Stimulated activated effector memory CD8-positive, alpha-beta T cell treated with anti-CD3 and anti-CD28 coated beads, Interleukin-12 subunit alpha, Interleukin-12 subunit beta, amount 100 ng/mL, for 72 hours (primary cell): Measurements from ENCODE around the gene EMILIN1.

Source experiments
- ATAC-seq: fragments of 150-1000 bp; cut with Tn5 transposase; 2 replicates; pipeline ENCODE4 v1.10.0; 2021
- DNase-seq, 2 donors: peaks; one replicate each; pipeline ENCODE4 v3.0.0; 2021 to 2022; ENCODE audit warnings: low spot score in 2 of 2
- H3K27ac Mint-ChIP-seq: one replicate; pipeline ENCODE4 v1.8.0; 2022; ENCODE audit warnings: mild to moderate bottlenecking, mixed read lengths
- H3K36me3 Mint-ChIP-seq: one replicate; pipeline ENCODE4 v1.8.0; 2022; ENCODE audit warnings: mild to moderate bottlenecking, mixed read lengths
- H3K4me1 Mint-ChIP-seq: one replicate; pipeline ENCODE4 v1.8.0; 2022; ENCODE audit warnings: mixed read lengths
- H3K4me3 Mint-ChIP-seq: one replicate; pipeline ENCODE4 v1.8.0; 2022; ENCODE audit warnings: mild to moderate bottlenecking, mixed read lengths
- H3K9me3 Mint-ChIP-seq: one replicate; pipeline ENCODE4 v1.8.0; 2022; ENCODE audit warnings: mixed read lengths

Gene EMILIN1

DNA sequence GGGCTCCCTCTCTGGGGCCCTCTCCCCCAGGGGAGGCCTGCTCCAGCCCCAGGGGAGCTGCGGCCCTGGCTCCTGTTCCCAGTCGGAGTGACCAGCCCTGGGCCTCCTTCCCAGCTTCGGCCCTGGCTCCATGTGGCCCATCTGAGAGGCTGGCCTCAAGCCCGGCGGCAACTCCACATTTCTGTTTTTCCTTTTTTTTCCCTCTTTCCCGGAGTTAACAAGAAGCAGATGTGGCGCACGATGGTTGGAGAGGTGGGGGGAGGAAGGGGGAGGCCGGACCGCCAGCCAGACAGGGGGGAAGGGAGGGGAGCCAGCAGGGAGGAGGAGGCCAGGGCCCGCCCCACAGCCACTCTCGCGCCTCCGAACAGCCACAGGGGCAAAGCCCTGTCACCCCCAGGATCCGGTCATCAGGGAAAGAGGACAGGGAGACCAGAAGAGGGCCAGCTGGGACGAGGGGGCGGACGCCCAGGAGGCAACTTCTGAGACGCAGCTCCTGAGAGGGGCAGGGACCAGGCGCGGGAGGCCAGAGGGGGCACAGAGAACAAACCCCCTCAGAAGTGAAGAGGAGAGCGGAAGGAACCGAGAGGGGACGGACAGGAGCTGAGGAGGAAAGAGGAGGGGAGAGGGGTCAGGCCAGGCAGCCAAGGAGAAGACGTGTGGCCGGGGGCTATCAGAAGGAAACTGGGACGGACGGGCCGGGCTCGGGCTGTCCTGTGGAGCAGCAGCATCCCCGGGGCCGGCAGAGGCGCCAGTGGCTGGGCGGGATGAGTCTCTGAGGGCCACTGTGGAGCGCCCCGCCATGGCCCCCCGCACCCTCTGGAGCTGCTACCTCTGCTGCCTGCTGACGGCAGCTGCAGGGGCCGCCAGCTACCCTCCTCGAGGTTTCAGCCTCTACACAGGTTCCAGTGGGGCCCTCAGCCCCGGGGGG, at the start of gene EMILIN1:
TSS of gene EMILIN1 (plus strand) at position 349 of the 928 bp plus-strand sequence. CDS start at position 800, 451 bp downstream.
- peaks cover 58% of the 10 kb centered on the region for H3K4me1 Mint-ChIP-seq

DNA sequence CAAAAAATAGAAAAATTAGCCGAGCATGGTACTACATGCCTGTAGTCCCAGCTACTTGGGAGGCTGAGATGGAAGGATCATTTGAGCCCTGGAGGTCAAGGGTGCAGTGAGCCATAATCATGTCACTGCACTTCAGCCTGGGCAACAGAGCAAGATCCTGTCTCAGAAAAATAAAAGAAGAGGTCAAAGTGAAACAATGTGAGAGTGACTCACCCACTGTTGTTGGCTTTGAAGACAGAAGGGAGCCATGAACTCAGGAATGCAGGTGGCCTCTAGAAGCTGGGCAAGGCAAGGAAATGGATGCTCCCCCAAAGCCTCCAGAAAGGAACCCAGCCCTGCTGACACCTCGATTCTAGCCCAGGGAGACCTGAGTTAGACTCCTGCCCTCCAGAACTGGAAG, 49.4 kb upstream of the EMILIN1 start:
- Mint-ChIP-seq H3K4me3 (no peak overlapping the region), H3K9me3 (no peaks in the 10 kb centered on the region), H3K4me1 (peaks cover 54% of the 10 kb centered on the region), H3K36me3 (peaks cover 19% of the 10 kb centered on the region), H3K27ac (peak overlapping the region; percentile 24)
- ATAC-seq (no peak), DNase-seq (no peak)

More for the DNA sequence above, at the start of gene EMILIN1:
- H3K9me3 Mint-ChIP-seq: no peaks in the 10 kb centered on the region
- ATAC-seq (no peak), DNase-seq (no peak)
- H3K27ac Mint-ChIP-seq: peak within 1 kb of the TSS; percentile 71
- H3K36me3 Mint-ChIP-seq: peaks cover 11% of the 10 kb centered on the region
- H3K4me3 Mint-ChIP-seq: no peak within 1 kb of the TSS

DNA sequence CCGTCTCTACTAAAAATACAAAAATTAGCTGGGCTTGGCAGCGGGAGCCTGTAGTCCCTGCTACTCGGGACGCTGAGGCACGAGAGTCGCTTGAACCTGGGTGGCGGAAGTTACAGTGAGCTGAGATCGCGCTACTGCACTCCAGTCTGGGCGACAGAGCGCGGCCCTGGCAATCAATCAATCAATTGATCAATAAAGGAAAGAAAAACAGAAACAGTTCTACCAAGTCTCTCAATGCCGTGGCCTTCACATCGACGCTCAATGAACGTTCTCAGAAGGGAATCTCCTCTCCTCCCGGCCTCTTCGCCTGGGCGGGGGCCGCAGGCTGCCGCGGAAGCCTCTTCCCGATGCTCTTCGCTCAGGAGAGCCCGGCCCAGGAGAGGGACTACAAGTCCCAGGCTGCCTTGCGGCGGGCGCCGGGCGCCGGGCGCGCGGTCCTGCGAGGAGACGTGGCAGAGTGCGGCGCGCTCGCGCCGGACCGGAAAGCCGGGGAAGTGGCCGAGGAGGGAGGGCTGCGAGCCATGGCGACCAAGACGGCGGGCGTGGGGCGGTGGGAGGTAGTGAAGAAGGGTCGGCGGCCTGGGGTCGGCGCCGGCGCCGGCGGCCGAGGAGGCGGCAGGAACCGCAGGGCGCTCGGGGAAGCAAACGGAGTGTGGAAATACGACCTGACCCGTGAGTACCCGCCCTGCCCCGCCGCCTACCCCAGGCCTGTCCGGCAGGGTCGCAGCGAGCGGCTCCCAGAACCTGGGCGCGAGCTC, 45.7 kb upstream of the EMILIN1 start, which contains the start of gene TMEM214:
TSS of gene TMEM214 (plus strand) at position 471 of the 758 bp plus-strand sequence. CDS start at position 522, 51 bp downstream.
- H3K4me1 Mint-ChIP-seq: peaks cover 73% of the 10 kb centered on the region
- no peaks in the 10 kb centered on the region for H3K9me3 Mint-ChIP-seq
- ATAC-seq: peak; percentile 99
- peaks cover 55% of the 10 kb centered on the region for H3K36me3 Mint-ChIP-seq
- peak; percentile 74 to 89 for DNase-seq
- peak within 1 kb of the TSS; percentile 94 for H3K27ac Mint-ChIP-seq
- peak within 1 kb of the TSS; percentile 87 for H3K4me3 Mint-ChIP-seq

DNA sequence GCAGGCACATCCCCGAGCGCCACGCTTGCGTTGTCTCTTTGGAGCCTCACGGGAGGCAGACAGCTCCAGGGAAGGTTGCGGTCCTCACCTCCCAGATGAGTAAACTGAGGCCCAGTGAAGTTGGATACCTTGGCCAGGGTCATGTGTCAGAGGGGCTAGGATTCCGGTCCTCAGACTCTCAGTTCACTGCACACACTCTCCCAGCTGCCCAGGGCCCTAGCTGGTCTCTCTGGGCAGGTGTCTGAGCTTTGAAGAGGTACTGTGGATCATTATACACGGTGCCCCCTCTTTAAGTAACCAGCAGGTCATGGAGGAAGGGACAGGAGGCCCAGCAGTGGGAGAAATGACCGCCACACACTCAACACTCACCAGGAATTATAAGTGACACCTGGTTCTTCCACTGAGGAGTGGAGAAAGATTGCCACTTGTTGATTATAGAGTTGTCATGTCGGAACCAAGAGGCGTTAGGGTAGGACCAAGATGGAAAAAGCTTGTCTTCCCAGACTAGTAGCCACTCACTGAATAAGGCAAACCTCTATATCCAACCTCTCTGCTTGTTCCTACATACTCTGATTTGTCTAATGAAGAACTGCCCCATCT, 45.1 kb upstream of the EMILIN1 start:
- peaks cover 67% of the 10 kb centered on the region for H3K4me1 Mint-ChIP-seq
- H3K9me3 Mint-ChIP-seq: no peaks in the 10 kb centered on the region
- H3K27ac Mint-ChIP-seq: peak overlapping the region; percentile 94
- H3K4me3 Mint-ChIP-seq: peak overlapping the region; percentile 87
- H3K36me3 Mint-ChIP-seq: peaks cover 58% of the 10 kb centered on the region
- DNase-seq (no peak), ATAC-seq (peak; percentile 27)

DNA sequence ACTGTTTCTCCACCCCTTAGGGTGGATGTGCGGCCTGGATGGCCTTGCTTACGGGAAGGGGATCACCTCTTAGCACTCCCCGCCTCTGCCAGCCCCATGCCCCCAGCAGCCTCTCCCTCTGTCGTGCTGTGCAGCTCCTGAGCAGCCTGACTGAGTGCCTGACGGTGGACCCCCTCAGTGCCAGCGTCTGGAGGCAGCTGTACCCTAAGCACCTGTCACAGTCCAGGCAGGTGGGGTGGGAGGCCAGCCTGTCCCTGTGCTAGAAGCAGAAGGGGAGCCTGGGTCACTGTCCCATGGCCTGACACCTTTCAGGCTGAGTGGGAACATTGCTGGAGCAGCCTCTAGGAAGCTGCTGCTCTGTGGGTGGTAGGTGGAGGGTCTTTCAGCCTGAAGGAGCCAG, 40.4 kb upstream of the EMILIN1 start:
- ATAC-seq: no peak
- Mint-ChIP-seq H3K4me3 (no peak overlapping the region), H3K27ac (peak overlapping the region; percentile 67), H3K36me3 (peaks cover 97% of the 10 kb centered on the region), H3K9me3 (no peaks in the 10 kb centered on the region), H3K4me1 (peaks cover 47% of the 10 kb centered on the region)
- DNase-seq: no peak

DNA sequence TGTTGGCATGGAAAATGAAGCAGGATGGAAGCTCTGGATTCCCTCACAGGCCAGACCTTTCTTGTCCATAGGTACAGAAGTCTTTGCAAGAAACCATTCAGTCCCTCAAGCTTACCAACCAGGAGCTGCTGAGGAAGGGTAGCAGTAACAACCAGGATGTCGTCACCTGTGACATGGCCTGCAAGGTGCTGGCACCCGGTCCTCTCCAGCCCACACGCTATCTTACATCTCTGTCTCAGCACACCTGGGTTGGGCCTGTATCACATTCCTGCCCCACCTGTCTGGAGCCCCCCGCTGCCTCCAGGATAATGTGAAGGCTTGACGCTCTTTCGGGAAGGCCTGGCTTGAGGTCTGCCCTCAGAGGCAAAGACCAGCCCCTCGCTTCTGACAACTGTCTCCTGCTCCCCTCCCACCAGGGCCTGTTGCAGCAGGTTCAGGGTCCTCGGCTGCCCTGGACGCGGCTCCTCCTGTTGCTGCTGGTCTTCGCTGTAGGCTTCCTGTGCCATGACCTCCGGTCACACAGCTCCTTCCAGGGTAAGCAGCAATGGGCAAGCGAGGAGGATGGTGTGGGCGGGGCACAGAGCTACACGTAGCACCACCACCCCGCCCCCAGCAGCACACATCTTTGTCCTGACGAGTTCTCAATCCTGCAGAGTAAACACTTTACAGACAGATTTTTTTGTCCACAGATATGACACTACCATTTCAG, 39.6 kb upstream of the EMILIN1 start:
- DNase-seq: no peak
- no peak for ATAC-seq
- Mint-ChIP-seq H3K27ac (peak overlapping the region; percentile 67), H3K9me3 (no peaks in the 10 kb centered on the region), H3K4me1 (peaks cover 42% of the 10 kb centered on the region), H3K36me3 (peaks cover 91% of the 10 kb centered on the region), H3K4me3 (no peak overlapping the region)

DNA sequence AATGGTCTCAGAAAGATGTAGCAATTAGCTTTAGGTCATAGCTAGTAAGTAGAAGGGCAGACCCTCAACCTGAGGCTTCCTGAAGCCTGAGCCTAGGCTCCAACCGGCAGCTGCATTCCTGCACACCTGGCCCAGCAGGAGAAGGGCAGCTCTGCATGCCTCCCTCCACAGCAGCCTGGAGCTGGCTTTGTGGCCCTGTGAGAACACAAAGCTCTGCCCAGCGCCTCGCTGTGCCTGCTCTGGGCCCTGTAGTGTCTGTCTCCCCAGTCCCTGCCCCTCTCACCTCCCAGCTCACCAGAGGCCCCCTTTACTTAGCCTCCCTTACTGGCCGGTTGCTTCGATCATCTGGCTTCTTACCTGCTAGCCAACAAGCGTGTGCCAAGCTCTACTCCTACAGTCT, 39.0 kb upstream of the EMILIN1 start:
- no peak overlapping the region for H3K4me3 Mint-ChIP-seq

DNA sequence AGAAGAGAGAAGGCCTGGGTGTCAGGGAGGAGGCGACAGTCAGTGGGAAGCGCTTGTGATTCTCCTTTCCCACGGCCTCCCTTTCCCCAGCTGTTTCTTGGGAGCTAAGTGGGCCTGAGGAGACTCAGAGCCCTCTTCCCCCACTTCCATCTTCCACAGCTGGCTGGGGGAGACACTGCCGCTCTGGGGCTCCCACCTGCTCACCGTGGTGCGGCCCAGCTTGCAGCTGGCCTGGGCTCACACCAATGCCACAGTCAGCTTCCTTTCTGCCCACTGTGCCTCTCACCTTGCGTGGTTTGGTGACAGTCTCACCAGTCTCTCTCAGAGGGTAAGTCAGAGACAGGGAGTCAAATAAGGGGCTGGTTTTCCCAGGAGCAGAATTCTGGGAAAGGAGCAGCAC, 38.5 kb upstream of the EMILIN1 start:
- ATAC-seq: no peak
- Mint-ChIP-seq H3K4me3 (no peak overlapping the region), H3K9me3 (no peaks in the 10 kb centered on the region), H3K27ac (no peak overlapping the region), H3K36me3 (peaks cover 91% of the 10 kb centered on the region), H3K4me1 (peaks cover 33% of the 10 kb centered on the region)
- DNase-seq: no peak

More for the DNA sequence above, 39.0 kb upstream of the EMILIN1 start:
- no peak overlapping the region for H3K27ac Mint-ChIP-seq
- H3K36me3 Mint-ChIP-seq: peaks cover 91% of the 10 kb centered on the region
- H3K9me3 Mint-ChIP-seq: no peaks in the 10 kb centered on the region
- ATAC-seq (no peak), DNase-seq (no peak)
- peaks cover 36% of the 10 kb centered on the region for H3K4me1 Mint-ChIP-seq

DNA sequence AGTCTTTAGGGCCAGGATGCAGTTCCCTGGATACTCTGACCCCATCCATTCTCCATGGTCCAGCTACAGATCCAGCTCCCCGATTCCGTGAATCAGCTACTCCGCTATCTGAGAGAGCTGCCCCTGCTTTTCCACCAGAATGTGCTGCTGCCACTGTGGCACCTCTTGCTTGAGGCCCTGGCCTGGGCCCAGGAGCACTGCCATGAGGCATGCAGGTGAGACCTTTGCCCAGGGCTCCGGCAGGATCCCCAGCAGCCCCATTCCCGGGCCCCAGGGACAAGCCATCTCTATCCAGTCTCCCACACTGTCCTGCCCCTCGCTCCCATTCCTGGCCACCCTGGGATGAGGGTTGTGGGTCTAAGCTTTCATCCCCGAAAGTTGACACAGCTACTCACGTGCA, 38.1 kb upstream of the EMILIN1 start:
- Mint-ChIP-seq H3K27ac (peak overlapping the region; percentile 87), H3K4me3 (no peak overlapping the region), H3K9me3 (no peaks in the 10 kb centered on the region), H3K4me1 (peaks cover 29% of the 10 kb centered on the region), H3K36me3 (peaks cover 91% of the 10 kb centered on the region)
- DNase-seq (no peak), ATAC-seq (no peak)

DNA sequence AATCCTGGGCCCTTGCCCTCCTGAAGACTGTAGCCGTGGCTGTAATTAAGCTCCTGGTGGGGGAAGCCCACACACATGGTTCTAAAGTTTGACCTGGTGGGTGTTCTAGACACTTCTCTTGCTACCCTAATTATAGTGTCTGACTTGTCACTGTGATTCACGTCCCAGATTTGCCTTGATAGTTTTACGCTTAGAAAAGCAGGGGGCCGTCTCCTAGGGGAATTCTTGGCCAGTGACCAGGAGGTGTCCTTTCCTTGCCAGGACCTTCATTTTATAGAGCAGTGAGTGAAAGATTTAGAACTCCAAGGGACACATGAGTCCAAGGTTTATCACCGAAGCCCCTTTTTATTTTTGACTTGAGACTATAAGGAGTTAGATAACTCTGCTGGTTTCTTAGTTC, 36.7 kb upstream of the EMILIN1 start:
- H3K36me3 Mint-ChIP-seq: peaks cover 85% of the 10 kb centered on the region
- peaks cover 16% of the 10 kb centered on the region for H3K4me1 Mint-ChIP-seq
- no peak for ATAC-seq
- H3K4me3 Mint-ChIP-seq: no peak overlapping the region
- no peak for DNase-seq
- peak overlapping the region; percentile 87 for H3K27ac Mint-ChIP-seq
- no peaks in the 10 kb centered on the region for H3K9me3 Mint-ChIP-seq

DNA sequence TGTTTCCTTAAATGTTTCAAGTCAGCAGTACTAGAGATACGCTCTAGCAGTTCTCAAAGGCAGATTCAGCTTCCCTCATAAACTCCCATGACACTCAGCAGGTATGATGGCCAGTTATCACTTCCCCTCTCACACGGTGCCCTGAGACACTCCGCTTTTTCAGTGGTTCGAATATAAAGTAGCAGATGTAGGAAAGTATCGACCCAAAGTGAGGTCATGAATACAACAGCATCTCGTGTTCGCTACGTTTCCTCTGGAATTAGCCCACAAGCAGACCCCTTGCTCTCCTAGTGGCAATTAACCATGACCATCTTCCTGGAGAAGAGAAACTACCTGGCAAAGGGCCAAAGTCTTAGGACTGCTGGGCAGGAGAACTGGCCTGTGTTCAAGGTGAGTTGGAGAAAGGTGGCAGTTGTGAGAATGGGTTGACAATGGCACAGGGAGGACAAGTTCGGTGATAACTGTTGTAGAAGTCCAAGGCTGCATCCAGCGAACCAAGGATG, 36.2 kb upstream of the EMILIN1 start:
- Mint-ChIP-seq H3K27ac (peak overlapping the region; percentile 87), H3K9me3 (no peaks in the 10 kb centered on the region), H3K36me3 (peaks cover 80% of the 10 kb centered on the region), H3K4me3 (no peak overlapping the region), H3K4me1 (peaks cover 16% of the 10 kb centered on the region)
- ATAC-seq (no peak), DNase-seq (no peak)

DNA sequence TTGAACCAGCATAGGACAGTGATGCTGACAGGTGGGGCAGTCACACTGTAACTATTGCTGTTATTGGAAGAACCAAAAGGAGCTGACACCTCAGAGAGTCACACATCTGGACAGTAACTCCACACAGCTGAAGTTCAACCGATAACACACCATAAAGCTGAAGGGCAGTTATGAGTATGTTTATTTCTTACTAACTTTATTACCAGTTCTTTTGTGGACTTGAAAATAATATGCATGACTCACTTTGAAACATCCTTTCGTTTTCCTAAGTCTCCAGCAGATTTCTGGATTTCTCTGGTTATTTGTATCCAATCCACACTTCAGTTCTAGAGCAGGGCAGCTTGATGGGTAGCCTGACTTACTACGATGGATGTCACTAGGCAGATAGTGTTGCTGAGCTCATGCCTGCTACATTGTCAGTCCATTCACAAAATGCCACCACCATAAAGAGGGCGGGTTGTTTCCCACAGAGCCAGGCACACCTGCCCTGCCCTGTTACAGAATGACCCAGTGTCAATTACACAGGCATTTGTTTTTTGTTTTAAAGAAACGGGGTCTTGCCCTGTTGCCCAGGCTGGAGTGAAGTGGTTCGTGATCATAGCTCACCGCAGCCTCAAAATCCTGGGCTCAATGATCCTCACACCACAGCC, 35.3 kb upstream of the EMILIN1 start:
- peaks cover 21% of the 10 kb centered on the region for H3K4me1 Mint-ChIP-seq
- peaks cover 71% of the 10 kb centered on the region for H3K36me3 Mint-ChIP-seq
- H3K9me3 Mint-ChIP-seq: no peaks in the 10 kb centered on the region
- no peak overlapping the region for H3K4me3 Mint-ChIP-seq
- no peak overlapping the region for H3K27ac Mint-ChIP-seq
- ATAC-seq (no peak), DNase-seq (no peak)

DNA sequence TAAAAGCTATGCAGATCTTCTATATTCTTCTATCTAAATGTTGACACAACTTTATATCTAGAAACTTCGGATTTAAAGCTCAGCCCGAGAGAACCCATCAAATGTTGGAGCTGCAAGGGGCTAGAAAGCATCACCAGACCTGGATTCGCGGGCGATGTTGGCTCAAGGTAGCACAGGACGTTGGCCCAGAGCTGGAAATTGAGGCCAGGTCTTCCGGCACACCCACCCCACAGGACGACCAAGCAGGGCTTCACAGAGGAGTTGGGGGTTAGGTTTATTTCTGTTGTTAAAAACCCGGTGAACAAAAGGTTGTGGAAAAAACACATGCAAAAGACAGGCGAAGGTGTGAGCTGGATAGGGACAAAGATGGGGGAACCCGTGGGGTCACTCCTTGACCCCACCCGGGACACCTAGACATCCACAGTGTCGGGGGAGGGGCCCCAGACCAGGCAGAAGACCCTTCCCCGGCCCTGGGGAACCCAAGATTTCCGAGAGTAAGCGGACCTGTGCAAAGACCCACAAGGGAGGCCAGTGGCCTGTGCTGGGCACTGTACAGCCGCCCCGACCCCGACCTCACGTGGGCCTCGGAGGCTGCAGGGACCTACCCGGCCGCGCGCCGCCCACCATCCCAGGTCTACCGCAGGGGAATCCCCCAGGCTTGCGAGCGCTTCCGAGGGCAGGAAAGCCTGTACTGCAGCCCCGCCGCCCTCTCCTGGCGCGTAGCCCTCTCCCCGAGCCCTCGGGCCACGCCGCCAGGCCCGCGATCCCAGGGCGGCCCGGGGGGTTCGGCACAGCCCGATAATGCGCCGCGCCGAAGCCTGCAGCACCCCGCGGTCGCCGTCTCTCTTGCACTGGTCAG, 28.8 kb upstream of the EMILIN1 start:
- H3K4me1 Mint-ChIP-seq: peaks cover 34% of the 10 kb centered on the region
- H3K9me3 Mint-ChIP-seq: no peaks in the 10 kb centered on the region
- H3K36me3 Mint-ChIP-seq: peaks cover 44% of the 10 kb centered on the region
- peak overlapping the region; percentile 100 for H3K27ac Mint-ChIP-seq
- H3K4me3 Mint-ChIP-seq: peak overlapping the region; percentile 93
- ATAC-seq (peak; percentile 42), DNase-seq (peak; percentile 57 to 85)
